ENCODE results near the gene CD164L2.

CD164L2 gene

GRCh38 chr1:27342778-27343638 is 40.1 kb downstream of the CD164L2 start:
- DNase-seq: peak; percentile 77

DNA sequence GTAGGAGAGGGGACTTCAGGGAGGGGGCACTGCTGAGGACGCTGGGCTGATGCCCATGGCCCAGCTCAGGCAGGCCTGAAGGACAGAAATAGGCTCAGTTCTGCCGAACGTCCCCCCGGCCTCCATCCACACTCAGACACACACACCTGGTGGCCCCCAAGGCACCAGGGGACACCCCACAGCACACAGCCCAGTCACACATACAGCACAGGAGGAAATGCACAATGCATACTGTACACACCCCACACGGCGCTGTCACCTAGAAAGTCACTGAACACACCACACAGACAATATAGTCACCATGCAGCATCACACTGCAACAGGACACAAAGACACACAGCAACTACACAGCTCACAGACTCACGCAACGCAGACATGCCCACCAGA is 40.7 kb downstream of the CD164L2 start:
- peak; percentile 40 for DNase-seq

DNA sequence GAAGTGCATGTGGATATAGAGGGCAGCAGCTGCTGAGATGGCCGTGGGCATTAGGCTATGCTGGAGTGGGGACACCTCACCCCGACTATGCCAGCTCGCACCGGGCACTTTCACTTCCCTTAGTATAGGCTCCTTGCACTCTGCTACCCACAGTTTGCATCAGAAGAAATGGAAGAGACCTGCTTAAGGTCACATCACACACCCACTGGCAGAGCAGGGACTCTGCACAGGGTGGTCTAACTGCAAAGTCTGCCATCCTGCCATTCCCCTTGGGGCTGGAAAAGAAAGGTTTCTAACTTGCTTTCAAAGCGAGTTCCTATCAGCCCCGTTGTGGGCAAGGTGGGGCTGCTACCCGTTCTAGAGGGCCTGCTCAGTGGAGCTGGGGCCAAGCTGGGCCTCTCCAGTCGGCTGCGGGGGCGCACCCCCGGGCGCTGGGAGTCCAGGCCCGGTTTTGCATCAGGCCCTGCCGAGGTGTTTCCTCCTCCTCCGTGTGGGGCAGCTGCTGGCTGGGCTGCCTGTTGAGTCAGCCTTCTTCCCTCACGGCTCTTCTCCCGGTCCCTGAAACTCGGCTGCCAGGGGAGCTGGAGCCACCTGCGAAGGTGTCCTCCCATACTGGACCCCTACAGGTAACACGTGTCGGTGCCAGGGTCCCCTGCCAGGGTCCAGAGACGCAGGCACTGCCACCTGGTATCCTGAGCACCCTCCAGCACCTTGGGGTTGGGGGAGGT is 41.4 kb downstream of the CD164L2 start, which contains the start of gene SYTL1:
Gene SYTL1 (plus strand): TSS at position 498 of the 728 bp plus-strand sequence. CDS start 3,313 bp downstream, outside the sequence.
- peak; percentile 68 for DNase-seq

GRCh38 chr1:27339213-27339612 is 43.9 kb downstream of the CD164L2 start:
- DNase-seq: no peak

GRCh38 chr1:27338751-27339150 is 44.4 kb downstream of the CD164L2 start:
- DNase-seq: no peak

DNA sequence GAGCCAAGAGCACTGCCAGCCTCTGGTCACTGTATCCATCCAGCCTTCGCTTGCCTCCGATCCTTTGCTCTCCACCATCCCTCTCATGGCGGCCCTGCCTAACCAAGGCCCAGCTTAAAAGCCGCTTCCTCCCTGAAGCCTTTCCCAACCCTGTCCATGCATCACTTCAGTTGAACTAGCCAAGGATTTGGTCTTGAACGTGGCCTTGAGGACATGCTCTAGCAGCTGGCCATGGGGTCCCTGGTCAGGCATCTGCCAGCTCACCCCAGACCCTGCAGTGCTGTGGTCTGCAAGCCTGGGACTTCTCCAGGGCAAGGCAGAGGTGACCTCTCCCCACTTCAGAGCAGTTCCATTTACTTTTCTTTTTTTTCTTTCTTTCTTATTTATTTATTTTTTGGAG is 46.4 kb downstream of the CD164L2 start:
- no peak for DNase-seq

DNA sequence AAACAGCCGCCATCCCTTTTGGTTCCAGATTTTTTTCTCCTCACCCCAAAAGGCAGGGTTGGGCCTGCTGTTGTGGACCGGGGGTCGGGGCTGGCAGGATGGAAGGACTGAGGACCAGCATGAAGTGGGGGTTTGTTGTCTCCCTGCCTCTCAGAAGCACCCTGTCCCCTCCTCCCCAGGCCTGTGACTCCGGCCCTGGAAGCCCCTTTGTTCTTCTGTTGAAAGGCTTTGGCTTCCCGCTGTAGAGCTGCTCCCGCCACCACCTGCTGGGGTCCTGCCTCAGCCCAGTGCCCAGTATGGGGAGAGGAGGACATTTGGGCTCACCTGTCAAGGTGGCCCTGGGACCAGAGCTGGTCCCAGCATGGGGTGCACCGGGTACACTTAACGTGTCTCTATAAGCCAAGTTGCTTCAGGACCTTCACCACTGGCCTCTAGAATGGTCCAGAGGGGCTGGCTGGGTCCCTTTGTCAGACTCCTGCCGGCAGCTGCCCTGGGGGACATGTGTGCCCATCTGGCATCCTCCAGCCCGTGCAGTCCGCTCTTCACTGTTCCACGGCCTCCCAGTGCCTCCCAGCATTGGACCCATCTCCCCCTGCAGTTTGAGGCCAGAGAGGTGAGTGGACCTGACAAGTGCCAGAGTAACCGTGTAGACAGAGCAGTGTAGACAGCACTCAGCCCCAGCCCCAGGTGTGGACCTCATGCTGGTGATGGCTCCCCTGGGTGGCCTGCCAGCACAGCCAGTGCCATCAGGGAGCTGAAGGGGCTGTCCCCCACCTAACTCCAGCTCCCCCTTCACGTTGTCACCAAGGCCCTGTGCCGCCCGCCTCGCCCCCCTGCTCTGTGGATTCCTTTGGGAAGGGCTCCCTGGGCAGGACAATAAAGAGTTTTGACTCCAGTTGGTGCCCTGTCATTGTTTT is 47.4 kb downstream of the CD164L2 start:
- DNase-seq: no peak

- no peak for DNase-seq
Measured at GRCh38 chr1:27333717-27334279, 49.3 kb downstream of the CD164L2 start.

- peak; percentile 58 for DNase-seq
Measured at GRCh38 chr1:27332536-27333281, 50.4 kb downstream of the CD164L2 start.

DNA sequence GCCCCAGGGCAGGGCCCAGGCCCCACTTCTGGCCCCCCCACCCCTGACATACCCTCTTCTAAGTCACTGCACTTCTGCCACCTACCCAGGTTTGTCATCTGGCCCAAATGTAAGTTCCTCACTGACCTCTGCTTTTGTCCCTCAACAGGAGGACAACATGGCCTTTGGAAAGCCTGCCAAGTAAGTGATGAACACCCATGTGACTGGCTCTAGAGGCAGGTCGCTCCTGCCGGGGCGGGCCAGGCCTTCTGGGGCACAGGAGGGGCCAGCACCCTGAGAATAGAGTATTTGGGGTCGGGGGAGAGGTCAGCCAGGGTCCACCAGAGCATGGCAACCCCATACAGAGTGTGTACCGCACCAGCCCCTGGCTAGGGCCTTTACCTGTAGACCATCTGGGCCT is 51.2 kb downstream of the CD164L2 start:
- no peak for DNase-seq

DNA sequence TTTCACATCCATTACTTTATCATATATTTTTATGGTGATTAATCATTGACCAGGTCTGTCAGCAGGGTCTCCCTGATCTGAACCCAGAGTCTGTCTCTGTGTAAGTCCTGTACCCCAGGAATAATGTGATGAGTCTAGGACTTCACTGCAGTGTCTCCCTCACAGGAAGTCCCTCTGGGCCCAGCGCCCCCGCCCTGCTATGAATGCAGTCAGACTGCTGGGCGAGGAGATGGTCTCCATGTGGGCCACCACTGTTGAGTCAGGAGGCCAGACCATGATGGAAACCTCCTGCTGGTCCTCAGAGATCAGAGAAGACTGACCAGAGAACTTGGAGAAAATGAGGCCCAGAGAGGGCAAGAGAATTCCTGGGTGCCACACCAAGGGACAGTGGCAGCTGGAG is 51.7 kb downstream of the CD164L2 start:
- DNase-seq: no peak

GRCh38 chr1:27330786-27331185 is 52.3 kb downstream of the CD164L2 start:
- no peak for DNase-seq

Measured in activated naive CD4-positive, alpha-beta T cell treated with Interleukin-2 at 50 U/mL for 16 hours (primary cell).